CD4-positive, alpha-beta T cell (primary cell): ENCODE measurements around the gene YES1. TPM values are rescaled to one million over a fixed set of nuclear protein-coding genes. Genes with fewer than 3 reads are reported as not detected.

ENCODE experiments used
- ATAC-seq: fragments of 200-7000 bp; cut with Tn5 transposase; one replicate; pipeline ENCODE4 v1.10.0; 2022; ENCODE audit warnings: mild to moderate bottlenecking; ENCODE audit not compliant: poor library complexity
- CTCF ChIA-PET: fragments of 350-600 bp; sonication (Branson Sonifier 250); formaldehyde crosslinking; loops from one replicate; lab custom pipeline; 2021; ENCODE audit warnings: antibody characterized with exemption, inconsistent platforms; lab: Charles Lee
- POLR2A ChIA-PET: fragments of 350-600 bp; sonication (Branson Sonifier 250); formaldehyde crosslinking; loops from one replicate; lab custom pipeline; 2021; ENCODE audit warnings: antibody characterized with exemption, inconsistent platforms; lab: Charles Lee
- DNase-seq, 14 experiments: peaks; one replicate each; pipeline ENCODE4 v3.0.0-alpha.2; 2013 to 2020; ENCODE audit warnings: mixed read lengths in 2 of 14
- H3K27ac ChIP-seq, 2 donors: one replicate each; pipeline versions ENCODE4 v1.5.1 to v1.7.0; 2013; ENCODE audit warnings: low read length in 2 of 2, low read depth in 1 of 2, mild to moderate bottlenecking in 1 of 2
- H3K27me3 ChIP-seq, 2 experiments: 1 replicate in 1 of 2; 2 replicates in 1 of 2; pipeline versions ENCODE4 v1.6.1 to v1.7.0; 2013; ENCODE audit warnings: low read length in 2 of 2, control low read depth in 1 of 2, mild to moderate bottlenecking in 1 of 2, moderate library complexity in 1 of 2; ENCODE audit not compliant: insufficient read depth in 2 of 2, control insufficient read depth in 1 of 2
- H3K36me3 ChIP-seq: one replicate; pipeline ENCODE4 v1.6.1; 2013; ENCODE audit warnings: low read length, control low read depth; ENCODE audit not compliant: insufficient read depth
- H3K4me1 ChIP-seq: one replicate; pipeline ENCODE4 v1.6.1; 2013; ENCODE audit warnings: low read length, control low read depth; ENCODE audit not compliant: insufficient read depth
- H3K4me3 ChIP-seq: one replicate; pipeline ENCODE4 v1.5.1; 2013; ENCODE audit warnings: mild to moderate bottlenecking, low read length, moderate library complexity
- H3K9me3 ChIP-seq, 2 experiments: 1 replicate in 1 of 2; 2 replicates in 1 of 2; pipeline versions ENCODE4 v1.6.1 to v1.7.0; 2013; ENCODE audit warnings: low read length in 2 of 2, mild to moderate bottlenecking in 2 of 2, control low read depth in 1 of 2, moderate library complexity in 1 of 2; ENCODE audit not compliant: control insufficient read depth in 1 of 2, insufficient read depth in 1 of 2
- H3K27ac Mint-ChIP-seq: one replicate; pipeline ENCODE4 v1.8.0; 2020; ENCODE audit warnings: mixed read lengths
- H3K27me3 Mint-ChIP-seq: one replicate; pipeline ENCODE4 v1.8.0; 2021; ENCODE audit warnings: mixed read lengths
- H3K36me3 Mint-ChIP-seq: one replicate; pipeline ENCODE4 v1.8.0; 2021; ENCODE audit warnings: low read depth, mixed read lengths
- H3K4me1 Mint-ChIP-seq: one replicate; pipeline ENCODE4 v1.8.0; 2021; ENCODE audit warnings: low read depth, mixed read lengths
- H3K4me3 Mint-ChIP-seq: one replicate; pipeline ENCODE4 v1.8.0; 2020; ENCODE audit warnings: mild to moderate bottlenecking, mixed read lengths
- H3K9me3 Mint-ChIP-seq: one replicate; pipeline ENCODE4 v1.8.0; 2020; ENCODE audit warnings: mixed read lengths
- CTCF ChIP-seq: fragments of 200-600 bp; IDR thresholded peaks from one replicate; pipeline ENCODE4 v1.8.0; 2022; ENCODE audit warnings: antibody characterized with exemption, mild to moderate bottlenecking
- intact Hi-C, 2 experiments: fragments of 100-400 bp; cut with DNase I in 1 of 2; cut with micrococcal nuclease in 1 of 2; formaldehyde crosslinking; loops; one replicate each; pipeline versions ENCODE4 v1.15.1 to v1.9.0; 2023 to 2025; cut with DNase I, micrococcal nuclease
- total RNA-seq, 174 experiments: library from RNA in 2 of 174; stranded (reverse) in 2 of 174; gene quantifications; one replicate each; pipeline ENCODE4 v1.2.3 and lab custom pipeline; 2021 to 2026

The YES1 gene
- total RNA-seq, 2 experiments from 2014 or later, result 17.6 to 19.8 TPM

GRCh38 chr18:840023-840408 is 28.0 kb upstream of the YES1 start:
- no peak overlapping the region for H3K4me3 ChIP-seq
- TF ChIP-seq CTCF, result no peak
- H3K27ac Mint-ChIP-seq, result no peak overlapping the region
- CTCF ChIA-PET, result interaction anchor here (1.1 to 1.8 kb wide), 12 partner anchors 10 to 216 kb away, joined by 3 to 28 read pairs (median 6); no protein-coding TSS in a partner anchor
- H3K27me3 Mint-ChIP-seq, result no peaks in the 10 kb centered on the region
- peaks cover 6% of the 10 kb centered on the region for H3K4me1 Mint-ChIP-seq
- intact Hi-C loops, result no loop called here
- H3K36me3 ChIP-seq, result no peaks in the 10 kb centered on the region
- no peaks in the 10 kb centered on the region for H3K27me3 ChIP-seq
- no peak overlapping the region for H3K4me3 Mint-ChIP-seq
- no peaks in the 10 kb centered on the region for H3K36me3 Mint-ChIP-seq
- no peaks in the 10 kb centered on the region for H3K9me3 Mint-ChIP-seq
- no peak overlapping the region for H3K27ac ChIP-seq
- ATAC-seq (no peak), DNase-seq (no peak)
- peaks cover 3% of the 10 kb centered on the region for H3K4me1 ChIP-seq
- POLR2A ChIA-PET, result interaction anchor here (0.7 to 1.2 kb wide), 3 partner anchors 100 to 1702 kb away, joined by 3 to 5 read pairs (median 4); partner anchors contain the start of gene ENOSF1
- no peaks in the 10 kb centered on the region for H3K9me3 ChIP-seq

GRCh38 chr18:839224-840022 is 27.4 kb upstream of the YES1 start:
- CTCF ChIA-PET, result interaction anchor here (0.7 to 1.8 kb wide), 18 partner anchors 9 to 215 kb away, joined by 3 to 28 read pairs (median 4); partner anchors contain the start of gene ENOSF1
- DNase-seq, result peak; percentile 70 to 94 (median 89)
- H3K27me3 ChIP-seq, result no peaks in the 10 kb centered on the region
- H3K36me3 ChIP-seq, result no peaks in the 10 kb centered on the region
- Mint-ChIP-seq H3K9me3 (no peaks in the 10 kb centered on the region), H3K36me3 (no peaks in the 10 kb centered on the region), H3K27me3 (no peaks in the 10 kb centered on the region), H3K4me3 (no peak overlapping the region), H3K4me1 (peaks cover 6% of the 10 kb centered on the region), H3K27ac (no peak overlapping the region)
- no peak overlapping the region for H3K27ac ChIP-seq
- no peaks in the 10 kb centered on the region for H3K9me3 ChIP-seq
- intact Hi-C loops, result loop anchor here (1.0 to 10.0 kb wide), 4 partner anchors 97 to 217 kb away; partner anchors contain the start of gene ENOSF1 (in 1 of the 2)
- ATAC-seq, result peak; percentile 97
- no peak overlapping the region for H3K4me3 ChIP-seq
- peaks cover 3% of the 10 kb centered on the region for H3K4me1 ChIP-seq
- peak; percentile 91 for TF ChIP-seq CTCF
- POLR2A ChIA-PET, result interaction anchor here (0.7 to 1.2 kb wide), 8 partner anchors 26 to 1703 kb away, joined by 3 to 5 read pairs (median 4); partner anchors contain the start of gene ENOSF1

- H3K27me3 Mint-ChIP-seq, result no peaks in the 10 kb centered on the region
- peaks cover 6% of the 10 kb centered on the region for H3K4me1 Mint-ChIP-seq
- TF ChIP-seq CTCF, result no peak
- DNase-seq, result no peak
- Histone ChIP-seq H3K27ac (no peak overlapping the region), H3K9me3 (no peaks in the 10 kb centered on the region), H3K4me1 (peaks cover 3% of the 10 kb centered on the region), H3K27me3 (no peaks in the 10 kb centered on the region), H3K36me3 (no peaks in the 10 kb centered on the region), H3K4me3 (no peak overlapping the region)
- H3K9me3 Mint-ChIP-seq, result no peaks in the 10 kb centered on the region
- CTCF ChIA-PET, result no interaction called here
- no peaks in the 10 kb centered on the region for H3K36me3 Mint-ChIP-seq
- no peak for ATAC-seq
- intact Hi-C loops, result loop anchor here (2.0 to 10.0 kb wide), 3 partner anchors 123 to 215 kb away; partner anchors contain the start of gene ENOSF1 (in 1 of the 2)
- POLR2A ChIA-PET, result no interaction called here
- H3K27ac Mint-ChIP-seq, result no peak overlapping the region
- H3K4me3 Mint-ChIP-seq, result no peak overlapping the region
Measured at GRCh38 chr18:837922-838321, 25.9 kb upstream of the YES1 start.
